Gastroesophageal sphincter (tissue), 3 donors: ENCODE results near the gene CSNK1D.

Experiments used
- POLR2A ChIP-seq, 2 donors: fragments of 450-650 bp; IDR thresholded peaks; one replicate each; pipeline ENCODE4 v1.6.1; 2017; ENCODE audit warnings: antibody characterized with exemption in 2 of 2, mild to moderate bottlenecking in 2 of 2, moderate library complexity in 1 of 2
- TF ChIP-seq, protein P1 (sequence below), 4 experiments: fragments of 200-600 bp in 2 of 4; fragments of 450-650 bp in 2 of 4; sonication (generic) in 1 of 4; IDR thresholded peaks; one replicate each; pipeline ENCODE4 v1.5.1; 2017 to 2019; ENCODE audit warnings: antibody characterized with exemption in 4 of 4, mild to moderate bottlenecking in 2 of 4, moderate library complexity in 2 of 4

GRCh38 chr17:82321947-82322466 lies 48.5 kb upstream of the CSNK1D start:
- TF ChIP-seq, protein P1, sequence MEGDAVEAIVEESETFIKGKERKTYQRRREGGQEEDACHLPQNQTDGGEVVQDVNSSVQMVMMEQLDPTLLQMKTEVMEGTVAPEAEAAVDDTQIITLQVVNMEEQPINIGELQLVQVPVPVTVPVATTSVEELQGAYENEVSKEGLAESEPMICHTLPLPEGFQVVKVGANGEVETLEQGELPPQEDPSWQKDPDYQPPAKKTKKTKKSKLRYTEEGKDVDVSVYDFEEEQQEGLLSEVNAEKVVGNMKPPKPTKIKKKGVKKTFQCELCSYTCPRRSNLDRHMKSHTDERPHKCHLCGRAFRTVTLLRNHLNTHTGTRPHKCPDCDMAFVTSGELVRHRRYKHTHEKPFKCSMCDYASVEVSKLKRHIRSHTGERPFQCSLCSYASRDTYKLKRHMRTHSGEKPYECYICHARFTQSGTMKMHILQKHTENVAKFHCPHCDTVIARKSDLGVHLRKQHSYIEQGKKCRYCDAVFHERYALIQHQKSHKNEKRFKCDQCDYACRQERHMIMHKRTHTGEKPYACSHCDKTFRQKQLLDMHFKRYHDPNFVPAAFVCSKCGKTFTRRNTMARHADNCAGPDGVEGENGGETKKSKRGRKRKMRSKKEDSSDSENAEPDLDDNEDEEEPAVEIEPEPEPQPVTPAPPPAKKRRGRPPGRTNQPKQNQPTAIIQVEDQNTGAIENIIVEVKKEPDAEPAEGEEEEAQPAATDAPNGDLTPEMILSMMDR (IDR thresholded peaks at IDR 0.05), result no peak
- TF ChIP-seq POLR2A (IDR thresholded peaks at IDR 0.05), result no peak
